ENCODE measurements around the gene SEMA5A. TPM values are rescaled to one million over a fixed set of nuclear protein-coding genes. Genes with fewer than 3 reads are reported as not detected.

Gene SEMA5A
- total and polyA plus RNA-seq, 2 donors (not counting 1 experiment from before 2014, with no cell fraction given): not detected

GRCh38 chr5:9589049-9589835 lies 43.4 kb upstream of the SEMA5A start:
- POLR2A ChIA-PET: no interaction called here
- TF ChIP-seq EZH2 (IDR thresholded peaks at IDR 0.05; ENCODE audit: borderline replicate concordance, insufficient read depth, low read depth, low read length, poor library complexity, severe bottlenecking) (no peak), CTCF (IDR thresholded peaks at IDR 0.05) (no peak)
- Histone ChIP-seq H3K36me3 (replicated peaks in 1 of 2; ENCODE audit: control extremely low read depth in 1 of 2, control insufficient read depth in 1 of 2, extremely low read depth in 1 of 2, insufficient read depth in 2 of 2, low read length in 1 of 2) (no peaks in the 10 kb centered on the region), H3K79me2 (ENCODE audit: control insufficient read depth, insufficient read depth, low read length) (no peaks in the 10 kb centered on the region), H3K4me1 (ENCODE audit: control insufficient read depth in 2 of 2, insufficient read depth in 2 of 2, low read length in 2 of 2) (no peaks in the 10 kb centered on the region), H3K9me3 (ENCODE audit: control extremely low read depth in 1 of 3, control insufficient read depth in 2 of 3, insufficient read depth in 1 of 3, low read length in 2 of 3) (no peaks in the 10 kb centered on the region), H3K4me2 (replicated peaks; ENCODE audit: low read depth, low read length, poor library complexity, severe bottlenecking) (no peak overlapping the region), H2AFZ (ENCODE audit: insufficient read depth, low read depth, low read length, poor library complexity, severe bottlenecking) (no peak overlapping the region), H3K9ac (ENCODE audit: low read length) (no peak overlapping the region), H3K27ac (ENCODE audit: low read length in 2 of 2) (no peak overlapping the region), H3K4me3 (ENCODE audit: control extremely low read depth in 1 of 5, extremely low read depth in 1 of 5, insufficient read depth in 1 of 5, low read depth in 2 of 5, low read length in 4 of 5) (no peak overlapping the region), H3K27me3 (replicated peaks in 1 of 4; ENCODE audit: control extremely low read depth in 1 of 4, control insufficient read depth in 3 of 4, insufficient read depth in 4 of 4, low read length in 3 of 4) (no peaks in the 10 kb centered on the region), H4K20me1 (ENCODE audit: control insufficient read depth, insufficient read depth, low read length, poor library complexity, severe bottlenecking) (no peaks in the 10 kb centered on the region)
- Mint-ChIP-seq H3K9me3 (ENCODE audit: insufficient read depth) (no peaks in the 10 kb centered on the region), H3K4me1 (no peaks in the 10 kb centered on the region), H3K4me3 (no peak overlapping the region), H3K27ac (no peak overlapping the region), H3K27me3 (no peaks in the 10 kb centered on the region)
- DNase-seq (no peak), ATAC-seq (ENCODE audit: low read depth) (no peak)
- 81% methylated on average over 3 of the region's 7 CpGs for WGBS (ENCODE audit: insufficient coverage)
- CTCF ChIA-PET: no interaction called here
- intact Hi-C loops (cut with micrococcal nuclease): no loop called here

GRCh38 chr5:9588254-9588653 lies 42.4 kb upstream of the SEMA5A start:
- H3K4me2 ChIP-seq (replicated peaks; ENCODE audit: low read depth, low read length, poor library complexity, severe bottlenecking): no peak overlapping the region
- ChIA-PET CTCF (no interaction called here), POLR2A (no interaction called here)
- H3K9me3 ChIP-seq (ENCODE audit: control extremely low read depth in 1 of 3, control insufficient read depth in 2 of 3, insufficient read depth in 1 of 3, low read length in 2 of 3): no peaks in the 10 kb centered on the region
- H3K27ac ChIP-seq (ENCODE audit: low read length in 2 of 2): no peak overlapping the region
- no peaks in the 10 kb centered on the region for H4K20me1 ChIP-seq (ENCODE audit: control insufficient read depth, insufficient read depth, low read length, poor library complexity, severe bottlenecking)
- Mint-ChIP-seq H3K27ac (no peak overlapping the region), H3K9me3 (ENCODE audit: insufficient read depth) (no peaks in the 10 kb centered on the region), H3K4me3 (no peak overlapping the region), H3K4me1 (no peaks in the 10 kb centered on the region), H3K27me3 (no peaks in the 10 kb centered on the region)
- no peaks in the 10 kb centered on the region for H3K4me1 ChIP-seq (ENCODE audit: control insufficient read depth in 2 of 2, insufficient read depth in 2 of 2, low read length in 2 of 2)
- no peaks in the 10 kb centered on the region for H3K79me2 ChIP-seq (ENCODE audit: control insufficient read depth, insufficient read depth, low read length)
- ATAC-seq (ENCODE audit: low read depth) (no peak), DNase-seq (no peak)
- H3K27me3 ChIP-seq (replicated peaks in 1 of 4; ENCODE audit: control extremely low read depth in 1 of 4, control insufficient read depth in 3 of 4, insufficient read depth in 4 of 4, low read length in 3 of 4): no peaks in the 10 kb centered on the region
- no peaks in the 10 kb centered on the region for H3K36me3 ChIP-seq (replicated peaks in 1 of 2; ENCODE audit: control extremely low read depth in 1 of 2, control insufficient read depth in 1 of 2, extremely low read depth in 1 of 2, insufficient read depth in 2 of 2, low read length in 1 of 2)
- 72% methylated on average over 4 of the region's 6 CpGs for WGBS (ENCODE audit: insufficient coverage)
- H3K9ac ChIP-seq (ENCODE audit: low read length): no peak overlapping the region
- TF ChIP-seq CTCF (IDR thresholded peaks at IDR 0.05): no peak
- TF ChIP-seq EZH2 (IDR thresholded peaks at IDR 0.05; ENCODE audit: borderline replicate concordance, insufficient read depth, low read depth, low read length, poor library complexity, severe bottlenecking): no peak
- intact Hi-C loops (cut with micrococcal nuclease): no loop called here
- no peak overlapping the region for H2AFZ ChIP-seq (ENCODE audit: insufficient read depth, low read depth, low read length, poor library complexity, severe bottlenecking)
- no peak overlapping the region for H3K4me3 ChIP-seq (ENCODE audit: control extremely low read depth in 1 of 5, extremely low read depth in 1 of 5, insufficient read depth in 1 of 5, low read depth in 2 of 5, low read length in 4 of 5)

All from B cell (primary cell).